UCSD-AML1 (cell line): Measurements from ENCODE around the gene HRK.

ENCODE experiments used
- DNase-seq: peaks from one replicate; lab custom pipeline; 2025; ENCODE audit not compliant: unreplicated experiment; lab: John Stamatoyannopoulos, UW

Gene HRK

GRCh38 chr12:116898669-116899068 lies 17.4 kb upstream of the HRK start:
- DNase-seq = no peak

DNA sequence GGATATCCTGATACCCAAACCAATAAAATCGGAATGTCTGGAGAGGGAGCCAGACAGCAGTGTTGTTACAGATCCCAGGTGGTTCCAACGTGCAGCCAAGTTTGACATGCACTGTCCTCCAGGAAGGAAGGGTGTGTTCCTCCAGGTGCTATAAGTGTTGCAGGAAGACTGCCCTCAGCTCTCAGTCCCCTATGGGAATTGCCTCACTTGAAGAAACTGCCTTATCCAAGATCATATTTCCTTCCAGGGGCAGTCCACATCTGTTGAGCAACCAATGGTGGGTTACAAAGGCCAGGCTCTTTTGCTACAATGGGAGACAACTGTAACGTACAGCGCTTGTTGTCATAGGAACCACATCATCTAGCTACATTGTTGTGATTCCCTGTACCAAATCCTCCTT lies 16.2 kb upstream of the HRK start:
- DNase-seq = no peak

DNA sequence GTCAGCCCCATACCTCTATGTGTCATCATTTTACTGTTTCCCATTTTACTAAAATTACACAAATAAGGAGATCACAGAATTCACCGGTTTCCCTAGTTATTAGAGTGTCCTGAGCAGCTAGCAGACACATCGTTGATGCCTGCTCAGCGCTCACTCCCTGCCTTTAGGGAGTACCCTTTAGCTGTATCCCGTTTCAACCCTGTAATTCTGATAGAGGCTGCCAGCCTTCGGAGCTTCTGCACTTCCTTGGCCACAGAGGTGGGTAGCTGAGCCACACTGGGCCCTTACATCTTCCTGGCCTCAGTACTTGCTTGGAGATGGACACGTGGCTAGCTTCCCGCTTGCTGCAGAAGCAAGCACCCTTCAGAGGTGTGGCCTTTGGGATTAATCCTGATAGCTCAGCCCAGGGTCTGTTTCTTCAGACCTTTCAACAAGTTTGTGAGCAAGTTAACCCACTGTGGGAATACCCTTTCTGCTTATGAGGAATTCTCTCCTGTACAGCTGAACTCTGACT lies 15.2 kb upstream of the HRK start:
- DNase-seq = no peak

- DNase-seq = no peak
Measured at GRCh38 chr12:116894913-116895312, 13.7 kb upstream of the HRK start.

DNA sequence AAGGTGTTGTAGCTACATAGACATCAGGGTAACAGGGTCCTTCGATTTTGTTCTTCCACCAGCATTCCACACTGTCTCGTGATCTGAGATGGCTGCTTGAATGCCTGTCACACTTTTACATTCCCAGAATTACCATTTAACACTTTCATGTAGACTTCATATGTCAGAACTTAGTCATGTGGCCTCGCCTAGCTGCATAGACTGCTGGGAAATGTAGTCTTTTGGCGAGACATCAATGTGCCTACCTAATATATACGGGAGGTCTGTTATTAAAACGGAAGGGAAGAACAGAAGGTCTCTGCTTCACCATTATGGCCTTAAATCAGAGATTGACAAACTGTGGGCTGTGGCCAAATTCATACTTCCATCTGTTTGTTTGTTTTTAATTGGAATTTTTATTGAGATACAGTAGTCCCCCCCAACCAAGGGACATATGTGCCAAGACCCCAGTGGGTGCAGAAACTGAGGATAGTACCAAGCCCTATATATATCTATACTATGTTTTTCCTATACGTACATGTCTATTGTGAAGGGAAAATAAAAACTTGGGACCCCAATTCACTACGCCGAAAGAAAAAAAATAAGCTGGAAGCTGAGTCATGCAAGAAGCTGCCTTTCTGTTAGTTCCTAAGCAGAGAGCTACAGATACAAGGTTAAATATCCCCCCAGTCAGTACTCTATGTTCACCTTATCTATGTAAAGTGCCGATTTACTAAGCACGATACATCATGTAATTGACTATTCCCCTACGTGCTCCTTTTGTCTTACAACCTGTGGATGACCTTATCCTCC lies 11.3 kb upstream of the HRK start:
- DNase-seq = no peak

GRCh38 chr12:116891019-116891418 lies 9.8 kb upstream of the HRK start:
- DNase-seq = no peak

DNA sequence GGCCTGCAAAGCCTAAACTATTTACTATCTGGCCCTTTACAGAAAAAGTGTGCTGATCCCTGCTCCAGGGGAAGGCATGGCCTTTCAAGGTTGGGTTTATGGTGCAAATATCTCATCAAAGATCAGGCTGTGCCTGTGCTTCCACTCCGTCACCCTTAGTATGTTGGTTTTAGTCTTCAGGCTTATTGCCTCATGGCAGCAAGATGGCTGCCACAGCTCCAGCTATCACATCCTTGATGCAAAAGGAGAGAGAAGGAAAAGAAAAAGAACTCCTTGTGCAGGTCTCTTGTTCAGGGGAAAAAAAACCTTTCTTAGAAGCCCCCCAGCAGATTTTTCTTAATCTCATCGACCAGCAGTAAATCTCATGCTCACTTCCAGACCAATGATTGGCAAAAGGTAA lies 9.1 kb upstream of the HRK start:
- DNase-seq = no peak

- no peak for DNase-seq
Measured at GRCh38 chr12:116887897-116888296, 6.7 kb upstream of the HRK start.

GRCh38 chr12:116887244-116887643 lies 6.0 kb upstream of the HRK start:
- DNase-seq = no peak

DNA sequence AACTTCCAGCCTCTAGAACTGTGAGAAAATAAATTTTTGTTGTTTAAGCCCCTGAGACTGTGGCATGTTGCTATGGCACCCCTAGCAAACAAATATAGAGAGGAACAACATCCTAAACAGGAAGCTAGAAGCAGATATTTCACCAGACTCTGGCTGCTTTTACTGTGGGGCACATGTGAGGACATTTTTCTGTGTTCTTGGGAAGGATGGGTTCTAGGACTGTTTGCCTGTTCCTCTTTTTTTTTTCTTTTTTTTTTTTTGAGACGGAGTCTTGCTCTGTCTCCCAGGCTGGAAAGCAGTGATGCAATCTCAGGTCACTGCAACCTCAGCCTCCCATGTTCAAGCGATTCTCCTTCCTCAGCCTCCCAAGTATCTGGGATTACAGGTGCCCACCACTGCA lies 4.2 kb upstream of the HRK start:
- no peak for DNase-seq

GRCh38 chr12:116884871-116885270 lies 3.6 kb upstream of the HRK start:
- DNase-seq = no peak

GRCh38 chr12:116882742-116883141 lies 1.5 kb upstream of the HRK start:
- no peak for DNase-seq

DNA sequence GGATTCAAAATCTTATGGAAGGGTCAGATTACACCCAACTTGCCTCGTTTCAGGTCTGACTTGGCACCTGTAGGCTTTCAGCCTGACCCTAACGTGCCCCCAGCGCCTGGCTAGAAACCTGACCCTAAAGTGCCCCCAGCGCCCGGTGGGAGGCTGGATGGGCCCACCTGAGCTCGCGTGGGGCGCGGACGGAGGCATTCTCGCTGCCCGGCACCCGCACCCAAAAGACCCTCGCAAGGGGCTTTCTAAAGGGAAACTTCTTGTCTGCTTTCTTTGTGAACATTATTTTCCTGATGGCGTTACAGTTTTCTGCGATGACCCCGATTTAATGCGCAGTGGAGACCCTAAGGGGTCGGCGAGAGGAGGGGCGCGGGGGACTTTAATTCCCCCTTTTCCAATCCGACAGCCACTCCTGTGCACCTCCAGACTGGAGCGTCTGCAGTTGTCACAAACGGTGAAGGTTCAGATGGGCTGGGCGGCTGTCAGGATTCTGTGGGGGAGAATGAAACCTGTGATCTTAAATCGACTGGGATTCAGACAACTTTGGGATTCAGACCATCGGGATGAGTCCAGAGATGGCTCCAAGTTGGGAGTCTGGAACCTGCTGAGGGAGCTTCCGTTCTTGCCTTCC lies 751 bp upstream of the HRK start:
- no peak for DNase-seq

DNA sequence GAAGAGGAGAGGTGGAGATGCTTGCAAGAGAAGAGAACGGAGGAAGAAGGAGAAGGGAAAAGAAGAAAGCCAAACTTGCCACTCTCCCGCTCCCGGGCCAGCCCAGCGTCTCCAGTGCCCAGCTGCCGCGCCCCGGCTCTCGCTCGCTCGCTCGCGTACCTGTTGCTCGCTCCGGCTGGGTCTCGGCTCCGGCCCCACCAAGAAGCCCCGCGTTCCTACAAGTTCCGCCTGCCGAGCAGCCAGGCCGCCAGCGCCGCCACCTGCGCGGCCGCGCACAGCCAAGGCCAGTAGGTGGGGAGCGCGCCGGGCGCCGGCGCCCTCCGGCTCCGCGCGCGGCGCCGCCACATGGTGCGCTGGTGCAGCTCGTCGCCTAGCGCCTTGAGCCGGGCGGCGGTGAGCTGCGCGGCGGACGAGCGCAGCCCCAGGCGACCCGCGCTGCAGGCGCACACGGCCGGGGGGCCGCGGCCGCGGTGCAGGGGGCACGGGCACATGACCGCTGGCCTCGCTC lies 370 bp downstream of the HRK start:
- peak; percentile 41 for DNase-seq

GRCh38 chr12:116880213-116880816 lies 926 bp downstream of the HRK start:
- DNase-seq = no peak

- DNase-seq = no peak
Measured at GRCh38 chr12:116879509-116880212, 1.6 kb downstream of the HRK start.

- DNase-seq = no peak
Measured at GRCh38 chr12:116878567-116879508, 2.4 kb downstream of the HRK start.

DNA sequence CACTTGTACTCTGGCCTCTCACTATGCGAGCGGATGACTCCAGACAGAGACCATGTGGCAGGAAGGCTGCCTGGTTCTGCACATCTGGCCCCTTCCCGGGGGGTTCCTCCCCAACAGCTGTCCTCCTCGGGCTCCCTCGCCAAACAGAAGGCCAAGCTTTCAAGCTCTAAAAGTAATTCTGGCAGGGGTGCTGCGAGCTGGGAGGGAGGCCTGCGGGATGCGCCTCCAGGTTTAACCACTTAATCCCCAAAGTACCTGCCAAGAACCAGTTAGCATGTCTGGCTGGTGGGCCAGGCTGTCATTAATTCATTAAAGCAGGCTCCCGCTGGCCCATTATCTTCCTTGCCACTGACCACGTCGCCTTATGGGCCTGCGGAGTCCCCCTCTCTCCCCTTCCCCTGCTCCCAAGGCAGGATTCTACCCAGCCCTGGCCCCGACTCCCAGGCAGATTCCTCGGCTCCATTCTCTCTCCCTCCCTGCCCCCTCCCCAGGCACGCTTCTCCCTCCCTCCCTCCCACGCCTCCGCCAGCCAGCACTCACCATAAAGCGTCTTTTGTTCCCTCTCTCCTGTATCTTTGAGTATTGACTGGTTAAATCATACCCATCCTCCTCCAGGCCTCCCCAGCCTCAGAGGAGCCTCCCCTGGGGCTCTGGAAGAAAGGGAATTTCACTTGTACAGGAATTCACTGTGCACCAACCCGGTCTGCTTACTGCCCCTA lies 4.9 kb downstream of the HRK start:
- DNase-seq = no peak

- DNase-seq = no peak
Measured at GRCh38 chr12:116874324-116874995, 6.8 kb downstream of the HRK start.
